GM19099 (cell line): ENCODE results near the gene PIGU.

Experiments used
- POLR2A ChIP-seq: IDR thresholded peaks from 3 replicates; pipeline ENCODE4 v1.6.1; 2011; ENCODE audit warnings: low read depth; ENCODE audit not compliant: insufficient read length; ENCODE audit errors: extremely low read depth

Gene PIGU

DNA sequence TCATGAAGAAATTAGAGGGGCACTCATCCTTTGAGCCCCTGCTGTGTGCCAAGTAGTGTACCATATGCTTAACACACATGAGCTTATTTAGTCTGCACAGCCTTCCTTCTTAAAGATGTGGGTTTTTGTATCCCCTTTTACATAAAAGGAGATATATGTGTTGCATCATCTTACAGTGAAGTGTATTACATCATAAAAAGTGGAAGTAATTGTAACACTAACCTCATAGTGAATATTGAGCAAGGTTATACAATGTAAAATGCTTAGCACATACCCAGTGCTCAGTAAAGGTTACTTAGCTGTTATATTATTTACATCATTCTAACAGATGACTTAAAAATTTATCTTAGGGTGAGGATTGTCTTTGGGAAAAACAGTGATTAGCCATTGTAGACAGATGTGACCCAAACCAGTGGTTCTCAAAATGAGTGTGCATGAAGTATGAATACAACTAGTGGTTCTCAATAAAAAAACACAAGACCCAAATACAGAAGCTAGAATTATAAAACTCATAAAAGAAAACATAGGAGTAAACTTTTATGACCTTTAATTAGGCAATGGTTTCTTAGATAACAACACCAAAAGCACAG lies 3.8 kb upstream of the PIGU start:
- no peak for TF ChIP-seq POLR2A

DNA sequence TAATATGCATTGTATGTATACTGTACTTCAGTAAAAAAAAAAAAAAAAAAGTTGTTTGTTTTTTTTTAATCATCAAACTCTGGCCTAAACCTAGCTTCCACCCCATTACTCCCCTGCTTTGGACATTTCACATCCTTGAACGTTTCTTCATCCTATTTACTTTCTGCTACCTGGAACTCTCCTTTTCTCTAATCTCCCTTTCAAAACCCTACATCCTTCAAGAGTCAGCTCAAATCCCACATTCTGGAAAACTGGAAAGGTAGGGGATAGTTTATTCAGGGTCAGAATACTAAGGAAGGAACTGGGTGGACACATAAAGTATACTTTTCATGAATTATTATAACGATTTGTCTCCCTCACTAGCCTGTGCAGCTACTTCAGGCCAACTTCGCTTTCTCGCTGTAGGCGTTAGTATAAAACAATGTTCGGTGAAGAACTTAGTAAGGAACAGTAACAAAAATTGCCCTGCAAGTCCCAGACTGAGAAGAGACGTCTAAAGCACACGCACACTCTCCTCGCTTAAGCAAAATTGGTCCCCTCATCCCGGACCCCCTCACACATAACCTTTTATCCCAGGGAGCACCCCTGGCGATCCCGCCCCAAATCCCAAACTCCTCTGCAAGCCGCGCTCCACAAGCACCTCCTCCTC lies 775 bp downstream of the PIGU start:
- TF ChIP-seq POLR2A = no peak

DNA sequence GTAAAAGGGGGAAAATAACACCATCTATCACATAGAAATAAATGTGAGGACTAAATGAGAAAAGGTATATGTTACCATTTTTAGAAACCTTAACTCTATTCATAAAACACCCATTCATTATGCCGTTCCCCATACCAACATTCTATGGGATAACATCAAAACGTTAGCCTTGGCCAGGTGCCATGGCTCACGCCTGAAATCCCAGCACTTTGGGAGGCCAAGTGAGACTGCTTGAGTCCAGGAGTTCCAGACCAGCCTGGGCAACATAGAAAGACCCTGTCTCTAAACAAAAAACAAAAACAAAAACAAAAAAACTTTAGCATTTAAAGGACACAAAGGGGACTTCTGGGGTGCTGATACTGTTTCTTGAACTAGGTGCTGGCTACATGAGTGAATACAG lies 1.3 kb downstream of the PIGU start:
- TF ChIP-seq POLR2A = no peak

GRCh38 chr20:34673412-34673811 lies 3.5 kb downstream of the PIGU start:
- no peak for TF ChIP-seq POLR2A

DNA sequence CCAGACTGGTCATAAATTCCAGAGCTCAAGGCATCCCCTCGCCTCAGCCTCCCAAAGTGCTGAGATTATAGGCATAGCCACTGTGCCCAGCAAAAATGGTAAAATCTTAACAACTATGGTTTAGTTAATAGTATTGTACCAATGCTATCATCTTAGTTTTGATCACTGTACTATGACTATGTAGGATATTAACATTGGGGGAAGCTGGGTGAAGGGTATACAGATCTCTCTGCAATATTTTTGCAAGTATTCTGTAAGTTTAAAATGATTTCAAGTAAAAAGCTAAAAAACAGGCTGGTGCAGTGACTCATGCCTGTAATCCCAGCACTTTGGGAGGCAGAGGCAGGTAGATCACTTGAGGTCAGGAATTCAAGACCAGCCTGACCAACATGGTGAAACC lies 7.8 kb downstream of the PIGU start:
- no peak for TF ChIP-seq POLR2A

DNA sequence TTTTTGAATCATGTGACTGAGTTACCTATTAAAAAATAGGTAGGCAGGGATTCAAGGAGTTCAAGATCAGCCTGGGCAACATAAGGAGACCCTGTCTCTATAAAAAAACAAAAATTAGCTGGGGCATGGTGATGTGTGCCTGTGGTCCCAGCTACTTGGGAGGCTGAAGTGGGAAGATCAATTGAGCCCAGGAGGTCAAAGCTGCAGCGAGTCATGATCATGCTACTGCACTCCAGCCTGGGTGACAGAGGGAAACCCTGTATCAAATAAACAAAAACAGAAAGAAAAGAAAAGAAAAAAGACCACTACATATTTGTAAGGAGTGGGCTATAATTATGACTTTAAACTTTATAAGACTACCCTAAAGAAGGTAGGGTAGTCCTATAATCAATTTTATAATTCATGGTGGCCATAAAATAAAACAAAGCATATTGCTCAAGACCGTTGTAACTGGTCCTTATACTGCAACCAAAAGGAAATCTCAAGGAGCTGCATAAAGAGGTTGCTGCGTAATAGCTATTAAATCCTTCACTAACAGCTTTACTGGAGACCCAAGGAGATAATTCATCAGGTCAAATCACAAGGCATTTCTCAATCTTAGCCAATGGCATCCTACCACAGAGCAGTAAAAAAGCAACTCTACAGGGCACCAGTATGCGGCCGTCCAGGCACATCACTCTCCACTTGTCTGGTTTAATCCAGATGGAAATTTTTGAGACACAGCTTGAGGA lies 13.5 kb downstream of the PIGU start:
- no peak for TF ChIP-seq POLR2A

DNA sequence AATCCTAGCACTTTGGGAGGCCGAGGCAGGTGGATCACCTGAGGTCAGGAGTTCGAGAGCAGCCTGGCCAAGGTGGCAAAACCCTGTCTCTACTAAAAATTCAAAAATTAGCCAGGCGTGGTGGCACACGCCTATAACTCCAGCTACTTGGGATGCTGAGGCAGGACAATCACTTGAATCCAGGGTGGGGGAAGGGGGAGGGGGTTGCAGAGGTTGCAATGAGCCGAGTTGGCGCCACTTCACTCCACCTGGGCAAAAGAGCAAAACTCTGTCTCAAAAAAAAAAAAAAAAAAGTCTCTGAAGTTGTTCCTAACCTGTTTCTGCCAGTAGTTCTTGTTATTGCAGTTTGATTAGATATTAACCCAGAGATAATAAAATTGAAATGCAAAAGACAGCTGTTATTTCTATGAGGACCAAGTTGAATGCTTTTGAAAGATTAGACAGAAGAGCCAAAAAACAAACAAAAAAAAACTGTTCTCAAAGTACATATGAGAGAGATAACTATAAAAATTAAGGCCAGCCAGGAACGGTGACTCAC lies 22.6 kb downstream of the PIGU start:
- no peak for TF ChIP-seq POLR2A

GRCh38 chr20:34651200-34651599 lies 25.7 kb downstream of the PIGU start:
- TF ChIP-seq POLR2A = no peak

GRCh38 chr20:34647737-34648136 lies 29.2 kb downstream of the PIGU start:
- no peak for TF ChIP-seq POLR2A

DNA sequence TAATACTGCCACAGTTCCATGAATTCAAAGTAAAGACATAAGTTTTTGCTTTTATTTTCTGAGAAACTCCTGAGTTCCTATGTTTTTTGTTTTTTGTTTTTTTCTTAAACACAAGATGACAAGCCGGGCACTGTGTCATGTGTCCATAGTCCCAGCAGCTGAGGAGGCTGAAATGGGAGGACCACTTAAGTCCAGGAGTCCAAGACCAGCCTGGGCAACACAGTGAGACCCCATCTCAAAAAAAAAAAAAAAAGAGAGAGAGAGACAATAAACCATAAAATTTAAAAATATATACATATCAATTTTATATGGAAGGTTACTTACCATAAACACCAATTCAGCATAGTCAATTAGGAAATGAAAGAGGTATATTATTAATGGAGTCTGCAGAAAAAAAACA lies 31.9 kb downstream of the PIGU start:
- TF ChIP-seq POLR2A = no peak

GRCh38 chr20:34644345-34644744 lies 32.5 kb downstream of the PIGU start:
- no peak for TF ChIP-seq POLR2A

GRCh38 chr20:34643928-34644327 lies 33.0 kb downstream of the PIGU start:
- TF ChIP-seq POLR2A = no peak

DNA sequence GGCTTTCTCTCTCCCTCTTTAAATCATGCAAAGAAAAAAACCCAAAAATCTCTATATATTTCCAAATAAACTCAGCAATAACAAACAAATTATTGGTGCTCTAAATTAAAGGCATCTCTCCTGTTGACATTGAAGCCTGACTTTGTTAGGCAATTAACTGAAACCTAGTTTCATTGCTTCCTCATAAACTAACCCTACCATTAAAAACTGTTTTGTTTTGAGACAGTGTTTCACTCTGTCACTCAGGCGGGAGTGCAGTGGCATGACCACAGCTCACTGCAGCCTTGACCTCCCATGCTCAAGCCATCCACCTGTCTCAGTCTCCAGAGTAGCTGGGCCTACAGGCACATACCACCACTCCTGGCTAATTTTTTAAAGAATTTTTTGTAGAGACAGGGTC lies 34.9 kb downstream of the PIGU start:
- no peak for TF ChIP-seq POLR2A

DNA sequence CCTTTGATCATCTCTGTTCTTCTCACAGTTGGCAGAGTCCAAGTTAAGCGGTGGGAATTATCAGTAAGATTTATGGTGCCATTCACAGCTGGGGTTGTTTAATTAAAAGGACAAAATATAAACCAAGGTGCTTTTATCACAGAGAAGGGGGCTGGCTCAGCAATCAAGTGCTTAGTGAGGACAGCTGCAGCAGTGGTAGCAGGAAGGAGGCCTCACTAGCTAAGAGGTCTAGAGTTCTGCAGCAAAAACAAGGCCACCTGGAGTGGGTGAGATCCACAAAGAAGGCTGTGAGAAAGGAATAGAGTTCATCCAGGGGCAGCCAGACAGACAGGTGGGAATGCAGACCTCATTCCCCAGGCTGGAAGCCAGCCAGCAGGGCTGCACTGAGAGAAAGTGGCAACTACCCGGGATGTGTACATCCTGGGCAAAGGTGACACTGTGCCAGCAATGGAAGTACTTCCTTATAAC lies 37.1 kb downstream of the PIGU start:
- no peak for TF ChIP-seq POLR2A

GRCh38 chr20:34638532-34638931 lies 38.4 kb downstream of the PIGU start:
- TF ChIP-seq POLR2A = no peak

DNA sequence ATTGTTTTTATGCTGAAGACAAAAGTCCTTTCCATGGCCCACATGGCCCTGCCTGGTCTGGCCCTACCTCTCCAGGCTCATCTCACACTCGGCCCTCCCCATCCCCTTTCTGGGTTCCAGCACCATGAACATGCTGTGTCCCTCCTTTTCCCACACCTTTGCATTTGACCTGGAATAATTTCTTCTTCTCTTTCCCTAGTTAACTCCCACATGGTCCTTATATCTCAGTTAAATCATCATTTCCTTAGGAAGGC lies 38.9 kb downstream of the PIGU start:
- TF ChIP-seq POLR2A = no peak
